ENCODE results near the gene AFF3.
"Not testable (repeated sequence)": the region's sequence is repeated elsewhere in the genome, so short reads cannot be mapped to it uniquely, and the experiment has no call there.

The AFF3 gene

DNA sequence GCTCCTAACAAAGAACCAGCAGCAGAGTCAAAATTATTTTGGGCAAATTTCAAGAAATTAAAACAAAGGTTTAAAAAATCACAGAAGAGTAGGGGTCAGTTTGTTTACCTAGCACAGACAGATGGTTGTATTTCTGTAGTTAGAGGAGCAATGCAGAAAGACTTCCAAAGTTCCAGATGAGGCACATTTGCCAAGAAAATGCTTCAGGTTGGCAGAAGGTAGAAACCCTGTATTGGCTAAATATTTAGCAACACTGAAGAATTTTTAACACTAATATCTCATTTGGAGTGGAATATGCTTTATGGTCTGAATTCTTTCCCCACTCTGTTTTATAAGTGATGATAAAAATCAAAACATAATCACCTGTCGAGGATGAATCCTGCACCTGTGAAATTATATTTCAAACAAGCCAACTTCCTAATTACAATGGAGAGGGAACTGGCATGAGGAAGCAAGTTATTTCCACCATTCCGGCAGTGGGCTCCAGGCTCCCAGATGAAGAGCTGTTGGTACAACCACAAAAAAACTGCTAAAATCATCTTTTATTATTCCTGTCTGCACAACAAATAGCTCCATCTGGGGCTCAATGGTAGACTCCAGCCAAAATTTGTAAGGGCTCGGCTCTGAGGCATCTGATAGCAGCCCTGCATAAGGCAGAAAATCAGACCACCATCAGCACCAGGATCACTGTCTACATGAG, 366.0 kb downstream of the AFF3 start:
- no peak for DNase-seq

- no peak for DNase-seq
These were observed 366.8 kb downstream of the AFF3 start for GRCh38 chr2:99775585-99775984.

GRCh38 chr2:99773642-99774041, 368.7 kb downstream of the AFF3 start:
- not testable (repeated sequence) for DNase-seq

DNA sequence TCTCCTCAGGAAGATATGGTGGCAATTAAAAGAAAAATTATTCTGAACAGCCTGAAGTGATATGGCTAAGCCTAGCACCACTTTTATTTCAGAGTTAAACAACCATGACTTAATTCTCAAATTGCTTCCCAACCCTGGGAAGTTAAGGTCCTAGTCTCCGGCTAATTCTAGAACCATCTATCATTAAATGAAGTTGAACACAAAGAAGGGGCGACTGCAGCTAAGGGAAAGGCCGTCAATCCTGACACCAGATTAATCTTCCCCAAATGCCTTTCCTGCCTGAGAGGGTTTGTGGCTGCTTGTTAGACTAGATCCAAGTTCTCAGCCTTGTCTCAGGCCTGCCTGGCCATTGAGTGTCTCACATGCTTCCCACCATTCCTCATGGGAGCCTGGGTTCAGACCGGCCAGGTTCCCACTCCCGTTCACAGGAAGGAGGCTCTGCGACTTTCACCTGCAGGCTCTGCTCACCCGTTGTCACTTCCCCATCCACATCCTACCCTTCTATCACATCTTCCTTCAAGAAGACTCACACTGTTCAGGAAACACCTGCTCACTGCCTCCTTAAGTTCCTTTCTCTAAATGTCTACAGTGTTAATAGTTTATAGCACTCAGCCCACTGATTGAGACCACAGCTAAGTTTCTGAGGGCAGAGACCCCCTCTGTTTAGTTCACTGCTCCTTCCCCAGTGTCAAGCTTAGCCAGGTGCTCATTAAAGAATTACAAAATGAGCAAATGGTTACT, 369.6 kb downstream of the AFF3 start:
- no peak for DNase-seq

DNA sequence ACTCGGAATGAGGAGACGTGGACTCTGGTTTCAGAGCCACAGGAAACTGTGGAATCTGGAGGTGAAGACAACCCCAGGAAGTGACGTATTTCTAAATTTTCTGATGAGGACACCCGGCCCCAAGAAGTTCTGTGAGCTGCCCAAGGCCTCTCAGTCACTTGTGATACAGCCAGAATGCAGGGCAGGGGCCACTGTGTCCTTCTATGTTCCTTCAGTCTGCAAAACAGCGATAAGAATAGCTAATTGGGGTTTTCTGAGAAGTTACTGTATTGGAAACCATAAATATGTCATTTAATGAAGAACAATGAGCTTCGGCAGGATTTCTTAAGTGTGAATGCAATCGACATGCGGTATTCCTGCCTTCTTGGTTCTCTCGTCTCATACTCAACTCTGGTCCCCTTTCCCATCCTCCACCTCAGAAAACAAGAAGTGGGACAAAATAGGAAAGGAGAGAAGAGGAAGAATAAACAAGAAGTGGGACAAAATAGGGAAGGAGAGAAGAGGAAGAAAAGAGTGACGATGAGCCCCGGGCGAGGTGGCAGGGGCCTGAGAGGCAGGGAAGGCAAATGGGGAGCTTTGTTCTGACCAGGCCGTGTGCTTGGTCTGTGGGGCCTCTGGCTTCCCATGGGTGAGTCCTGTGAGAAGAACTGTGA, 370.6 kb downstream of the AFF3 start:
- DNase-seq = no peak

DNA sequence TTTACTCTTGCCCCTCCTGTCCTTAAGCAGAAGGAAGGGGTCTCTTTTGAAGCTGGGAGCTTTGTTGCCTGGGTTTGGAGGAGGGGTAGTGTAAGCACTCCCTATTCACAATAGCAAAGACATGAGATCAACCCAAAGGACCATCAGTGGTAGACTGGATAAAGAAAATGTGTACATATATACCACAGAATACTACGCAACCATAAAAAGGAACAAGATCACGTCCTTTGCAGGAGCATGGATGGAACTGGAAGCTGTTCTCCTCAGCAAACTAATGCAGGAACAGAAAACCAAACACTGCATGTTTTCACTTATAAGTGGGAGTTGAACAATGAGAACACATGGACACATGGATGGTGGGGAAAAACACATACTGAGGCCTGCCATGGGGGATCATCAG, 371.5 kb downstream of the AFF3 start:
- DNase-seq = no peak

- DNase-seq = no peak
These were observed 376.6 kb downstream of the AFF3 start for GRCh38 chr2:99765731-99766318.

DNA sequence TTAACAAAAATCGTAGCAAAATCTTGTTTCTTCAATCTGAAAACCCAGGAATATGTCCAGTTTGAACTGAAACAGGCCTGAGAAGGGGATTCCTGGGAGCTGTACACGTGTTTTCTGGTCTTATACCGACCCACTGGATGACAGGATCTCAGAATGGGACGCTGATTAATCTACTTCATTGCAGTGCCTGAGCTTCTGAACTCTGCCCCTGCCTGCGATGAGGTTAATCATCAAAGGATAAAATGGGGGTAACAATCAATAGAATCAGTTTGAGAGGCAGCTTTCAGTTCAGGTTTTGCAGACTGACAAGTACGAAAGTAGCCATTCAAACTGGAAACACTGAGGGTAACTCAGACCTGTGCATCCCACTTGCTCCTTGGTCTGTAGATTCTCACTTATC, 378.6 kb downstream of the AFF3 start:
- no peak for DNase-seq

DNA sequence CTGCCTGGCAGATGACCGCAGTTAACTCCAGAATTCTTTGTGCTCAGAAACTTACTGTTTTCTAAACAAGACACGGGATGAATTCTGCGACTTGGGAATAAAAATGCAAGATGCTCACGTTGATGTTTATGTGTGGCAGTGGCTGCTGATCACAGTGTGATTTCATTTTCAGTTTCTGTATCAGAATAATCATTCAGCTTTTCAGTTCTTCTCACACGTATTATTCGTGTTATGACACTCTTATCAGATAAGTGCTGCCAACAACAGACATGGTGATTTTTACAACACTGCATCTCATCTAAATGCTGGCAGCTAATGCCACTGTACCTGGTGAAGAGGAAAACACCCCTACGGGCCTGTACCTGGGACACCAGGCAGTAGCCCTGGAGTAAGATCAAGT, 379.7 kb downstream of the AFF3 start:
- DNase-seq = no peak

DNA sequence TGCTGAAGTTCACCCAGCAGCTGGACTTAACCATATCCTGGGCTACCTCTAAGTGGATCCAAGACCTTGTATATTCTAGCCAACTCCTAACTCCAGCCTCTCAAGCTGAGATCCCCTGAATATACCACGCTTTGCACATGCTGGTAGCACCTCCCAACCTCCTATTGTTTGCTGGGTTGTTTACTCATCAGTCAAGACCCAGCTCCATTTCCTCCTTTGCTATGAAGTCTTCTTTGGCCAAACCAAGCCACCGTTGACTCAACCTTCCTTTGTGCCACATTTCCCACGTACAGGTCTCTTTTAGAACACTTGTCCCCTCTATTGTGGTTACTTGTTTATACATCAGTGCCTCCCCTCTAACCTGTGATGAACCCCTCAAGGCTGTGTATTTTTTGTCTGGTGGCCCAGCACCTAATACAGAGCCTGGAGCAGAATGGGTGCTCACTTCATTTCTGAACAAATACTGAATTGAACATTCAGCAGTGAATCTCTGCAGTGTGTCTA, 384.7 kb downstream of the AFF3 start:
- DNase-seq = no peak

GRCh38 chr2:99756059-99756458, 386.3 kb downstream of the AFF3 start:
- DNase-seq = no peak

- DNase-seq = no peak
These were observed 388.2 kb downstream of the AFF3 start for GRCh38 chr2:99754210-99754609.

GRCh38 chr2:99753505-99753904, 388.9 kb downstream of the AFF3 start:
- DNase-seq = no peak

DNA sequence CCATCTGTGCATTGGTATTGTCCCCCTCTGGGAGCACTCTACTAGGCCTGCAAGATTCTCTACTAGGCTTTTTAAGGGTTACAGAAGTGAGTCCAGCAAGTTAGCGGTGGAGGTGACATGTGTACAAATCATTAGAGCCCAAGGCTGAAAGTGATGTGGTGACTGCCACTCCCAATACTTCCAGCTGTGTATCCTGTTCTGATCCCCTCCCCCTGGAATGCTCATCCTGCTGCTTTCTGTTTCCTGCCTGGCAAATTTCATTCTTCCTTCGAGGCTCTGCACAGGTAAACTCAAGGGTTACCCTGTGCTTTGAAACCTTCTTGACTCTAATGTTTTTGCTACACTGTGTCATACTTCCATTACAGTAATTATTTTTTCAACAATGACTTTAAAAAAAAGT, 394.0 kb downstream of the AFF3 start:
- DNase-seq = no peak

- no peak for DNase-seq
These were observed 394.5 kb downstream of the AFF3 start for GRCh38 chr2:99747842-99748241.

- DNase-seq = no peak
These were observed 399.2 kb downstream of the AFF3 start for GRCh38 chr2:99743146-99743545.

GRCh38 chr2:99737537-99737936, 404.9 kb downstream of the AFF3 start:
- DNase-seq = no peak

GRCh38 chr2:99735753-99736152, 406.6 kb downstream of the AFF3 start:
- DNase-seq = no peak

DNA sequence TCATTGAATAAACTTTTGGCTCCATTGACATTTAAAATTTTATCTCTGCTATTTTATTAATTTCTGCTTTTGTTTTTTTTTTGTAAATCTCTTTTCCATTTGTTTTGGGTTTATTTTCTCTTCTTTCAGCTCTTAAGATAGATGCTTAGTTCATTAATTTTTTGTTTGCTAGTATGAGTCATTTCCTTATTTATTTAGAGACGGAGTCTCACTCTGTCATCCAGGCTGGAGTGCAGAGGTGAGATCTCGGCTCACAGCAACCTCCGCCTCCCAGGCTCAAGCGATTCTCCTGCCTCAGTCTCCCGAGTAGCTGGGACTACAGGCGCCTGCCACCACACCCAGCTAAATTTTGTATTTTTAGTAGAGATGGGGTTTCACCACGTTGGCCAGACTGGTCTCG, 407.1 kb downstream of the AFF3 start:
- not testable (repeated sequence) for DNase-seq

DNA sequence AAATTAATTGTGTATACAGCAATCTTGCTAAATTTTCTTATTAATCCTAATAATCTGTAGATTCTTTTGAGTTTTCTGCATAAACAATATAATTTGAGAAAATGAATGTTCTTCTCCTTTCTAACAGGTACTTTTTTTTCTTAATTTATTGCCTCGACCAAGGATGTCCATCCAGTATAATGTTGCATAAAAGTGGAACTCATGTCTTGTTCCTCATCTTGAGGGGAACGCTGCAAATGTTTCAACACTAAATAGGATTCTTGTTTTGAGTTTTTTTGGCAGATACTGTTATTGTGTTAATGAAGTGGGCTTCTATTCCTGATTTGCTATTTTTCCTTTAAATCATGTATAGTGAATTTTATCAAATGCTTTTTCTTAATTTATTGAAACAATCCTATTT, 408.2 kb downstream of the AFF3 start:
- no peak for DNase-seq

- peak; percentile 84 for DNase-seq
These were observed 413.0 kb downstream of the AFF3 start for GRCh38 chr2:99729104-99730025.

- DNase-seq = peak; percentile 7
These were observed 414.2 kb downstream of the AFF3 start for GRCh38 chr2:99728166-99728565.
